Fibroblast of lung (primary cell): ENCODE results near the gene SPTBN5. TPM values are rescaled to one million over a fixed set of nuclear protein-coding genes. Genes with fewer than 3 reads are reported as not detected.

ENCODE experiments used
- DNase-seq, 2 donors: peaks; one replicate each; pipeline versions ENCODE4 v3.0.0 to v3.0.0-alpha.2; 2010; ENCODE audit warnings: low read depth in 2 of 2
- H2AFZ ChIP-seq: 2 replicates; pipeline ENCODE4 v1.5.1; 2012; ENCODE audit warnings: low read length, control low read depth, inconsistent platforms
- H3K27ac ChIP-seq: 2 replicates; pipeline ENCODE4 v1.5.1; 2011; ENCODE audit warnings: low read length, control low read depth; ENCODE audit not compliant: insufficient read depth
- H3K27me3 ChIP-seq: 2 replicates; pipeline ENCODE4 v1.5.1; 2011; ENCODE audit warnings: mild to moderate bottlenecking, low read length; ENCODE audit not compliant: control insufficient read depth, insufficient read depth
- H3K36me3 ChIP-seq: 2 replicates; pipeline ENCODE4 v1.5.1; 2011; ENCODE audit warnings: low read length; ENCODE audit not compliant: control insufficient read depth, insufficient read depth
- H3K4me1 ChIP-seq: 2 replicates; pipeline ENCODE4 v1.5.1; 2011; ENCODE audit warnings: low read length; ENCODE audit not compliant: control insufficient read depth, insufficient read depth; ENCODE audit errors: extremely low read depth
- H3K4me2 ChIP-seq: 2 replicates; pipeline ENCODE4 v1.5.1; 2011; ENCODE audit warnings: low read length, control low read depth; ENCODE audit not compliant: insufficient read depth; ENCODE audit errors: extremely low read depth
- H3K4me3 ChIP-seq, 4 experiments: fragments of 200-600 bp in 1 of 4; sonication (generic) in 1 of 4; replicated peaks in 1 of 4; 2 replicates each; pipeline ENCODE4 v1.5.1; 2011 to 2016; ENCODE audit warnings: low read length in 4 of 4, low read depth in 3 of 4, mild to moderate bottlenecking in 3 of 4, control low read depth in 2 of 4, inconsistent platforms in 1 of 4, mixed read lengths in 1 of 4; ENCODE audit not compliant: insufficient read depth in 1 of 4; ENCODE audit errors: control extremely low read depth in 1 of 4
- H3K79me2 ChIP-seq: 2 replicates; pipeline ENCODE4 v1.5.1; 2012; ENCODE audit warnings: mild to moderate bottlenecking, low read length, inconsistent platforms; ENCODE audit not compliant: control insufficient read depth, insufficient read depth
- H3K9ac ChIP-seq: 2 replicates; pipeline ENCODE4 v1.5.1; 2011; ENCODE audit warnings: mild to moderate bottlenecking, low read length, control low read depth; ENCODE audit not compliant: insufficient read depth
- H3K9me3 ChIP-seq: 2 replicates; pipeline ENCODE4 v1.5.1; 2012; ENCODE audit warnings: low read depth, low read length; ENCODE audit not compliant: control insufficient read depth, insufficient read depth
- H4K20me1 ChIP-seq: 2 replicates; pipeline ENCODE4 v1.5.1; 2011; ENCODE audit warnings: low read length; ENCODE audit not compliant: control insufficient read depth, insufficient read depth; ENCODE audit errors: extremely low read depth
- EZH2 ChIP-seq: IDR thresholded peaks from 2 replicates; pipeline ENCODE4 v1.5.1; 2012; ENCODE audit warnings: low read length, control low read depth, mild to moderate bottlenecking; ENCODE audit errors: missing control alignments
- polyA plus RNA-seq, 2 donors: library from polyadenylated mRNA; depleted of rRNA in 1 of 2; stranded (reverse) in 1 of 2; unstranded in 1 of 2; fragments of >200 nt; gene quantifications; 2 replicates each; pipeline ENCODE4 v1.2.1, GENCODE V29; 2011 to 2012; ENCODE audit warnings: missing spikeins in 1 of 2
- total RNA-seq: library from RNA; depleted of rRNA; stranded (reverse); fragments of >200 nt; gene quantifications from 2 replicates; pipeline ENCODE4 v1.2.1, GENCODE V29; 2014
- TF ChIP-seq, protein P1 (sequence below), 2 donors: IDR thresholded peaks in 1 of 2; conservative IDR thresholded peaks in 1 of 2; 1 replicate in 1 of 2; 2 replicates in 1 of 2; pipeline ENCODE4 v1.5.1; 2011 to 2012; ENCODE audit warnings: low read length in 2 of 2, control low read depth in 1 of 2, inconsistent platforms in 1 of 2, low read depth in 1 of 2, mild to moderate bottlenecking in 1 of 2

SPTBN5 gene
- total and polyA plus RNA-seq, 2 donors (not counting 1 experiment from before 2014, with no cell fraction given), result 0.43 to 0.66 TPM

DNA sequence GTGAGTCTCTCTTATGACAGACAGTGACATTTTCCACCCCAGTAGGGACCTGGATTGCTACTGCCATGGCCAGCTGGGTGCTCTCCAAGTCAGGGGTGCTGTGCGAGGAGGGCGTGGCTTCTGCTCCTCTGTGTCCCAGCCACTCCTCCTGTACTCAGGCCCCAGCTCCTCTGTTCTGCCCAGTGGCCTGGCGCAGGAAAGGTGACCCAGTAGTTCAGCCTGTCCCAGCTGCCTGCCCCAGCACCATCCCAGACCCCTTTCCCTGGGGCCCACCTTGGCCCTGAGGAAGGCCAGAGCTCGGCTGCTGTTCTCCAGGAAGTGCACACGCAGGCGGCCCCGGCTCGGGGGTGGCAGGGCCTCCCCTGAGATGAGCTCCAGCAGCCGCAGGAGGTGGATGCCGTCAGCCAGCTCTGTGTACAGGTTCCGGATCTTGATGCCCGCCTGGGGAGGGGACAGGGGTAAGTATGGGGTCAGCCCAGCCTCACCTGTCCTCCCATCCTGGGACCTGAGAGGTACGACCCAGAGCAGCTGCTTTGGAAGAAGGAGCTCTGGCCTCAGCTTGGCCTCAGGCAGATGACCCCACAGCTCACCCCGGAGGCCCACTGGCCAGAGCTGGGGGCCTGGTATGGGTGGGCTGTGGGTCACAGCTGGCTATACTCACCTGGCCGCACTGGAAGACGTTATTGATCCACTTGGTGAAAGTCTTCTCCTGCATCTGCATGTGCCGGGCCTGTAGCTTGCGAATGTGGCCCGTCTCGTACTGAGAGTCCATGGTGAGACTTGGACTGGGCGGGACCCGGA is 1.0 kb downstream of the SPTBN5 start:
- Histone ChIP-seq H3K27ac (no peak overlapping the region), H3K4me3 (no peak overlapping the region), H3K79me2 (no peaks in the 10 kb centered on the region), H3K9me3 (no peaks in the 10 kb centered on the region), H3K4me2 (no peak overlapping the region), H2AFZ (no peak overlapping the region), H4K20me1 (no peaks in the 10 kb centered on the region), H3K27me3 (no peaks in the 10 kb centered on the region), H3K36me3 (no peaks in the 10 kb centered on the region), H3K9ac (no peak overlapping the region), H3K4me1 (peaks cover 11% of the 10 kb centered on the region)
- no peak for TF ChIP-seq EZH2
- TF ChIP-seq, protein P1, sequence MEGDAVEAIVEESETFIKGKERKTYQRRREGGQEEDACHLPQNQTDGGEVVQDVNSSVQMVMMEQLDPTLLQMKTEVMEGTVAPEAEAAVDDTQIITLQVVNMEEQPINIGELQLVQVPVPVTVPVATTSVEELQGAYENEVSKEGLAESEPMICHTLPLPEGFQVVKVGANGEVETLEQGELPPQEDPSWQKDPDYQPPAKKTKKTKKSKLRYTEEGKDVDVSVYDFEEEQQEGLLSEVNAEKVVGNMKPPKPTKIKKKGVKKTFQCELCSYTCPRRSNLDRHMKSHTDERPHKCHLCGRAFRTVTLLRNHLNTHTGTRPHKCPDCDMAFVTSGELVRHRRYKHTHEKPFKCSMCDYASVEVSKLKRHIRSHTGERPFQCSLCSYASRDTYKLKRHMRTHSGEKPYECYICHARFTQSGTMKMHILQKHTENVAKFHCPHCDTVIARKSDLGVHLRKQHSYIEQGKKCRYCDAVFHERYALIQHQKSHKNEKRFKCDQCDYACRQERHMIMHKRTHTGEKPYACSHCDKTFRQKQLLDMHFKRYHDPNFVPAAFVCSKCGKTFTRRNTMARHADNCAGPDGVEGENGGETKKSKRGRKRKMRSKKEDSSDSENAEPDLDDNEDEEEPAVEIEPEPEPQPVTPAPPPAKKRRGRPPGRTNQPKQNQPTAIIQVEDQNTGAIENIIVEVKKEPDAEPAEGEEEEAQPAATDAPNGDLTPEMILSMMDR (conservative IDR thresholded peaks at IDR 0.05 in 1 of 2, IDR thresholded peaks at IDR 0.05 in 1 of 2; ENCODE audit: low read depth in 1 of 2, low read length in 2 of 2), result no peak
- DNase-seq, result no peak

DNA sequence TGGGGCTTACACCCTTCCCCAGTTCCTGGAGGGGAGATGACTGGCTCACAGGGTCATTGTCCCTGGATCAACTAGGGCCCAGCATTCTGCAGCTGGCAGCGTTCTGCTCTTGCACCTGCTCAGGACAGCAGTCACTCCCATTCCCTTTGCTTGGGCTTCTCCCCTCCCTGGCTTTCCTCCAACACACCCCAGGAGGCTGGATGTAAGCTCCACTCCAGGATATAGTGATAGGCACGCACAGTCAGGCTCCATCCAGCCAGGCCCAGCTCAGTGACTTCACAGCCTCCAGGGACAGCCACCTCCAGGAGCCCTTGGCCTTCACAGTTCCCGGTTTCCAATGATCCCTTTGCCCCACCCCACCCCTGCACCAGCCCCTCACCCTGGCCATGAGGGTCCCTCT is 1.9 kb downstream of the SPTBN5 start:
- H3K4me2 ChIP-seq, result no peak overlapping the region
- H3K4me3 ChIP-seq, result no peak overlapping the region
- H2AFZ ChIP-seq, result no peak overlapping the region
- H4K20me1 ChIP-seq, result no peaks in the 10 kb centered on the region
- H3K9ac ChIP-seq, result no peak overlapping the region
- H3K27ac ChIP-seq, result no peak overlapping the region
- no peak for TF ChIP-seq EZH2
- TF ChIP-seq, protein P1 (conservative IDR thresholded peaks at IDR 0.05 in 1 of 2, IDR thresholded peaks at IDR 0.05 in 1 of 2; ENCODE audit: low read depth in 1 of 2, low read length in 2 of 2), result no peak
- H3K4me1 ChIP-seq, result peaks cover 11% of the 10 kb centered on the region
- no peaks in the 10 kb centered on the region for H3K9me3 ChIP-seq
- DNase-seq, result no peak
- no peaks in the 10 kb centered on the region for H3K79me2 ChIP-seq
- no peaks in the 10 kb centered on the region for H3K27me3 ChIP-seq
- H3K36me3 ChIP-seq, result no peaks in the 10 kb centered on the region

DNA sequence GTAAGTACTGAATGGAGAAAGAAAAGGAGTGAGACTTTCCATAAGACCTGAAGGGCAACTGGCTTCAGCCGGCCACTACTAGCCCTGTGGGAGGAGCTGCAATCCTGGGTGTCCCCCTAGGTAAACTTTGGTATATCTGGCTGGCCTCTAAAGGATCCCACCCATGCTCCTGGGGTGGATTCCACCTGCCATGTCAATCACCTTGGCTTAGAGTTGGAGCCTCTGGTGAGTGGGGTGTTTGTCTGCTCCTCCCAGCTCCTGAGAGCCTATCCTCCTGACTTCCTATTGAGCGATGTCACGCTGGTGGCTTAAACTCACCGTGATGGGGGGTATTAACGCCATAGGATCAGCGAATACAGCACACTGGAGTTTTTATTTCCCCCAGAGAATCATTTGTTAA is 2.6 kb downstream of the SPTBN5 start:
- H3K9ac ChIP-seq, result no peak overlapping the region
- no peaks in the 10 kb centered on the region for H3K79me2 ChIP-seq
- no peak overlapping the region for H3K4me3 ChIP-seq
- no peaks in the 10 kb centered on the region for H4K20me1 ChIP-seq
- no peaks in the 10 kb centered on the region for H3K27me3 ChIP-seq
- H3K4me1 ChIP-seq, result peaks cover 11% of the 10 kb centered on the region
- TF ChIP-seq EZH2, result no peak
- TF ChIP-seq, protein P1 (conservative IDR thresholded peaks at IDR 0.05 in 1 of 2, IDR thresholded peaks at IDR 0.05 in 1 of 2; ENCODE audit: low read depth in 1 of 2, low read length in 2 of 2), result no peak
- no peak overlapping the region for H3K27ac ChIP-seq
- no peak for DNase-seq
- no peak overlapping the region for H2AFZ ChIP-seq
- no peaks in the 10 kb centered on the region for H3K9me3 ChIP-seq
- H3K36me3 ChIP-seq, result no peaks in the 10 kb centered on the region
- H3K4me2 ChIP-seq, result no peak overlapping the region
